ENCODE results near the gene TENM3.

Gene TENM3

DNA sequence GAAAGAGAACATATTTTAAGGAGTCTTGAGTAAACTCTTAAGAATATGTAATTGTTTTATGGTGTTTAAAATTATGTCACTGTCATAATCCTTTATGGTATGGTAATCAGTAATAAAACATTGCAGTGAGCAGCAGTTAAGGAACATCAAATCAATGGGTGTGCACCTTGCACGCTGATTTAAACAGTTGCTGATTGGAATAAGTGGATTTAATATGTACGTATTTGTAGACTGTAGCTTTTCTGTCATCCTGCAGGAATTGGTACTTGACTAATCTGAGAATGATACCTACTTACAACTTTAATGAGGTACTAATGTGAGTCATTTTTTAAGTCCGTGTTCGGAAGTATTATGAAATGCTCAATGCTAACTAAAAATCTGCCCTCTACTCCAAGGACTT, 461.7 kb downstream of the TENM3 start:
- DNase-seq (ENCODE audit: extremely low read depth, low read depth) = no peak

DNA sequence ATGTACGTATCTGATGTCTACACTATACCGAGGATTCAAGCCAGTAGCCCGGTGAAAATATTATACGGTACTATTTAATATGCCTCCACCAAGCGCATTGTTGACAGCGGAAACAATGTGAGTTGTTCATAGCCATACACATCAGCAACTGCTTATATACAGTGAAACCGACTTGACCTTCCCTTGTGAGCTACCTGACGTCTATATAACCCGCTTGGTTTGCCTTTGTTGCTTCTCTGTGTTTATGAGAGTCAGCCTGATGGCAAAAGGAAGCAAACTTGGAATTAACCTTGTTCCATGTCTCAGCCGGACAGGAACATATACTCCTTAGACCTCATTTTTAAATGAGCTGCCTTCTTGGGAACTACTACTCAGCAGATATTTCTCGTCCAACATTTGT, 462.2 kb downstream of the TENM3 start:
- no peak for DNase-seq (ENCODE audit: extremely low read depth, low read depth)
- TF ChIP-seq, protein P1, sequence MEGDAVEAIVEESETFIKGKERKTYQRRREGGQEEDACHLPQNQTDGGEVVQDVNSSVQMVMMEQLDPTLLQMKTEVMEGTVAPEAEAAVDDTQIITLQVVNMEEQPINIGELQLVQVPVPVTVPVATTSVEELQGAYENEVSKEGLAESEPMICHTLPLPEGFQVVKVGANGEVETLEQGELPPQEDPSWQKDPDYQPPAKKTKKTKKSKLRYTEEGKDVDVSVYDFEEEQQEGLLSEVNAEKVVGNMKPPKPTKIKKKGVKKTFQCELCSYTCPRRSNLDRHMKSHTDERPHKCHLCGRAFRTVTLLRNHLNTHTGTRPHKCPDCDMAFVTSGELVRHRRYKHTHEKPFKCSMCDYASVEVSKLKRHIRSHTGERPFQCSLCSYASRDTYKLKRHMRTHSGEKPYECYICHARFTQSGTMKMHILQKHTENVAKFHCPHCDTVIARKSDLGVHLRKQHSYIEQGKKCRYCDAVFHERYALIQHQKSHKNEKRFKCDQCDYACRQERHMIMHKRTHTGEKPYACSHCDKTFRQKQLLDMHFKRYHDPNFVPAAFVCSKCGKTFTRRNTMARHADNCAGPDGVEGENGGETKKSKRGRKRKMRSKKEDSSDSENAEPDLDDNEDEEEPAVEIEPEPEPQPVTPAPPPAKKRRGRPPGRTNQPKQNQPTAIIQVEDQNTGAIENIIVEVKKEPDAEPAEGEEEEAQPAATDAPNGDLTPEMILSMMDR (IDR thresholded peaks at IDR 0.05; ENCODE audit: low read depth, low read length) = no peak

More for the DNA sequence above, 461.7 kb downstream of the TENM3 start:
- TF ChIP-seq, protein P1 (IDR thresholded peaks at IDR 0.05; ENCODE audit: low read depth, low read length) = no peak

DNA sequence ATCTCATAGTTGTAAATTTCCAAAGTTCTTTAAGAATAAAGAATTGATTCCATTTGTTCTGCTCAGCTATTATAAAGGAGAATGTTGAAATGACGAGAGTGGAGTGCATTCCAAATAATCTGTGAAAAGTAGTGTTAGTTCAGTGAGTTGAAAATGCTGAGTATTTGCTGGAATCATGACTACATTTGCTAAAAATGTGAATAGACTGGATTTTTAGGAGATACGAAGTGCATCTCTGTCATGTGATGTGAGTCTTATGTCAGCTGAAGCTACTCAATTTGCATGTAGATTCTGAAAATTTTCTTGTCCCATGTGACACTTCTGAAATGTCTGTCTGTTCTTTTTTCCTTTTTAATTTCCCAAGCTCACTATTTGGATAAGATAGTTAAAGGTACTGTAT, 468.0 kb downstream of the TENM3 start:
- TF ChIP-seq, protein P1 (IDR thresholded peaks at IDR 0.05; ENCODE audit: low read depth, low read length) = no peak
- DNase-seq (ENCODE audit: extremely low read depth, low read depth) = no peak

DNA sequence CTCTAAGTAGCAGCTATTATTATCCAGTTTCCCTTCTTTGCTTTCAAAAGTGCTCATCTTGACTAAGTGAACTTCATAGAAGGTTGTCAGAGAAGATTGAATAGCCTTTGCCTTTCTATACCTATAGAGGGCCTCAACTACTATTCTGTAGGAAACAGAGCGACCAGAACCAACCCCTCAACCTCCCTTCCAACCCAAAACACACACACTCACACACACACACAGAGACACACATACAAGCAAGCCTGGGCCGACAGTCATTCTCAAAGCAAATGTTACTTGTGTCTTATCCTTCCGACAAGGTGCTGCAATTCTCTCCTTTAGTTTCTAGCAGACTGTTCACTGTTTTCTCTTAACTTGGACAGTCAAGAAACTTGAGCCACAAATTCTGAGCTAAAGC, 472.3 kb downstream of the TENM3 start:
- TF ChIP-seq, protein P1 (IDR thresholded peaks at IDR 0.05; ENCODE audit: low read depth, low read length) = no peak
- no peak for DNase-seq (ENCODE audit: extremely low read depth, low read depth)

DNA sequence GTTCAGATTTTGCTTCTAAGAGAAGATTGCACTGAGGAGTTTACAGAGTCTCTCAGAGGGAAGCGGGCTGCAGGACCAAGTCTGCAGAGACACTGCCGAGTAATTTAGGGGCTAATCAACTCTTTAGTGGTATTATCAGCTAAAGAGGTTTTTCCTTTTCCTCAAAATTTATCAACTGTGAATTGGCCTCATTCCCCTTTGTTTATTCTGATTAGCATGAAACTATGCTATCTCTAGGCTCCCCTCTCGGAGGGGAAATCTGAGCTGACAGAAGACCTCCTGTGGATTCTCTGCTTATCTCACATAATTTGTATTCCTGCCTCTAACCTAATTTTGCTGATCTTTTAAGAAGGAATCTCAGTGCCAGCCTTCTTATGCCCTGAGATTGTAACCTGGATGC, 473.0 kb downstream of the TENM3 start:
- no peak for DNase-seq (ENCODE audit: extremely low read depth, low read depth)
- TF ChIP-seq, protein P1 (IDR thresholded peaks at IDR 0.05; ENCODE audit: low read depth, low read length) = no peak

DNA sequence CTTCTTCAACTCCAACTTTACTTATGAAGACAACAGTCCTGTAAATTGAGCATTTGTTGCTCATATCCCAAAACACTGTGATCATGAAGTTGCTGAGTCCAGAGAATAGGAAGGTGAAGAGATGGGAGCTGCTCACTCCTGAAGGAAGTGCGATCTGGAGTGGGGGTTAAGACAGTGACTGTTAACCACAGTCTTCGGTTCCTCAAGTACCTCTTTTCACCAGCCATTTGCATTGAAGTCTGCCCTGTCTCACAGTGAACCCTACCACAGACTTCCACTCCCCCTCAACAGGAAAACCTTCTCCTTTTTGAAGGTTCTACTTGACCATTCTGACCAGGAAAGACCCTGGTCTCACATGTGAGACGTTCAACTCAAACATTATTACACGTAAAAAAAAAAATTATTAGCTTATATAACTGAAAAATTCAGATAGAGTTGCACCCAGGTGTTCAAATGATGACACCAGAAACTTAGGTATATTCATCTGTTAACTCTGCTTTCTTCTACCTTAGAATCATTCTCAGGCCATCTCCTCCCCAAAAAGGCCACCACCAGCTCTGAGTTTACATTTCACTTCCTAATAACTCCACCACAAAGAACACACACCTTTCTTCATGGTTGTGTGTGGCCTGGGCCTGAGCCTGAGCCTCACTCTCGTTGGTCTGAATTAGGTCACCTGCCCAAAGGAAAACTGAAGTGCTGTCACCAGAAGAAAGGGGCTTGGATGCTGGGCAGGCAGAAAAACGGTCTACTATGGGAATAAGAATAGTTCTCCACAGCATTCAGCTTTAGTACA, 474.8 kb downstream of the TENM3 start:
- TF ChIP-seq, protein P1 (IDR thresholded peaks at IDR 0.05; ENCODE audit: low read depth, low read length) = no peak
- no peak for DNase-seq (ENCODE audit: extremely low read depth, low read depth)

DNA sequence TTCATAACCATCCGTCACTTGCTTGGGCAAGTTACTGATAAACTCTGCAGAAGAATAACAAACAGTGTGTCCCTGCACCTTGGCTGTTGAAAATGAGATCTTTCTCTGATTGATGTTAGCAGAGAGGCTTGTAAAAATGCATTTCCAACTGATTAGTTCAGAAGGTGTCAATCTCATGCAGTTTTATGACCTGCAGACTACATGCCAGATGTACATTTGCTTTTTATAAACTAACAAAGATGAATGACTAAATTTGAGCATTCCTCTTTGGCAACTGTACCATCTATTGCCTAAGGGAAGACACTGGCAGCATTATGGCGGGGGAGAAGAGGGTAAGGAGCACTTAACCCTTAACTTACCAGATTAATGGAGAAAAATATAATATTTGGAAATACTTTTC, 481.2 kb downstream of the TENM3 start:
- no peak for DNase-seq (ENCODE audit: extremely low read depth, low read depth)

More for the DNA sequence above, 481.2 kb downstream of the TENM3 start:
- TF ChIP-seq, protein P1 (IDR thresholded peaks at IDR 0.05; ENCODE audit: low read depth, low read length) = no peak
